Stimulated activated CD8-positive, alpha-beta memory T cell treated with anti-CD3 and anti-CD28 coated beads, Interleukin-15, amount 100 ng/mL, for 48 hours (primary cell): Measurements from ENCODE around the gene TBC1D23.
"Not testable (repeated sequence)": the region's sequence is repeated elsewhere in the genome, so short reads cannot be mapped to it uniquely, and the experiment has no call there.

Experiments
- DNase-seq, 2 donors: peaks; one replicate each; pipeline ENCODE4 v3.0.0-alpha.2; 2020; ENCODE audit warnings: low read depth in 2 of 2

TBC1D23 gene

GRCh38 chr3:100299016-100299415 lies 38.2 kb downstream of the TBC1D23 start:
- no peak for DNase-seq

GRCh38 chr3:100306695-100307094 lies 45.9 kb downstream of the TBC1D23 start:
- DNase-seq: no peak

- DNase-seq: no peak
Observed at GRCh38 chr3:100310355-100310965, 49.7 kb downstream of the TBC1D23 start.

GRCh38 chr3:100311011-100311410 lies 50.2 kb downstream of the TBC1D23 start:
- DNase-seq: no peak

GRCh38 chr3:100316641-100317069 lies 55.9 kb downstream of the TBC1D23 start:
- peak in 1 of 2 donors; percentile 3 for DNase-seq

- DNase-seq: no peak
Observed at GRCh38 chr3:100317912-100318311, 57.1 kb downstream of the TBC1D23 start.

- DNase-seq: no peak
Observed at GRCh38 chr3:100319951-100320350, 59.2 kb downstream of the TBC1D23 start.

- DNase-seq: no peak
Observed at GRCh38 chr3:100324044-100324443, 63.3 kb downstream of the TBC1D23 start.

- no peak for DNase-seq
Observed at GRCh38 chr3:100325827-100326226, 65.0 kb downstream of the TBC1D23 start.

- not testable (repeated sequence) for DNase-seq
Observed at GRCh38 chr3:100327377-100327776, 66.6 kb downstream of the TBC1D23 start.

- no peak for DNase-seq
Observed at GRCh38 chr3:100329800-100330489, 69.2 kb downstream of the TBC1D23 start.

- no peak for DNase-seq
Observed at GRCh38 chr3:100330651-100331050, 69.9 kb downstream of the TBC1D23 start.

- DNase-seq: no peak
Observed at GRCh38 chr3:100331660-100332059, 70.9 kb downstream of the TBC1D23 start.

- DNase-seq: no peak
Observed at GRCh38 chr3:100333051-100333450, 72.3 kb downstream of the TBC1D23 start.

GRCh38 chr3:100333970-100334487 lies 73.2 kb downstream of the TBC1D23 start:
- DNase-seq: no peak

- DNase-seq: peak; percentile 77 to 78
Observed at GRCh38 chr3:100334488-100335351, 73.9 kb downstream of the TBC1D23 start, which contains the start of gene NIT2. Gene NIT2 (plus strand): TSS chr3:100334757. CDS start chr3:100334792, 35 bp downstream.

GRCh38 chr3:100335434-100335833 lies 74.6 kb downstream of the TBC1D23 start:
- DNase-seq: peak in 1 of 2 donors; percentile 8

- not testable (repeated sequence) for DNase-seq
Observed at GRCh38 chr3:100336229-100336628, 75.4 kb downstream of the TBC1D23 start.

GRCh38 chr3:100338911-100339310 lies 78.1 kb downstream of the TBC1D23 start:
- DNase-seq: no peak

- DNase-seq: no peak
Observed at GRCh38 chr3:100339786-100340185, 79.0 kb downstream of the TBC1D23 start.

- no peak for DNase-seq
Observed at GRCh38 chr3:100340527-100340926, 79.7 kb downstream of the TBC1D23 start.

- DNase-seq: no peak
Observed at GRCh38 chr3:100348727-100349126, 87.9 kb downstream of the TBC1D23 start.
